GM12878 (cell line): ENCODE results near the gene UTF1. TPM values are rescaled to one million over a fixed set of nuclear protein-coding genes. Genes with fewer than 3 reads are reported as not detected.

Experiments
- ATAC-seq: fragments of 200-7000 bp; cut with Tn5 transposase; 3 replicates; pipeline ENCODE4 v1.9.1; 2020; ENCODE audit warnings: mild to moderate bottlenecking, moderate library complexity
- BruUV-seq: library from RNA; stranded (reverse); fragments of 400-500 nt; replicated peaks from 2 replicates; lab custom pipeline; 2021; lab: Mats Ljungman, UMichigan
- CTCF ChIA-PET: fragments of 300-600 bp; sonication (Branson Sonifier 250); formaldehyde crosslinking; extraction: SDS; loops from one replicate; lab custom pipeline; 2021; ENCODE audit warnings: inconsistent platforms; lab: Yijun Ruan, JAX
- POLR2A ChIA-PET: fragments of 350-600 bp; formaldehyde crosslinking; extraction: SDS; loops from one replicate; lab custom pipeline; 2021; ENCODE audit warnings: inconsistent platforms; lab: Charles Lee
- RAD21 ChIA-PET: fragments of 300-600 bp; sonication (Branson Sonifier 250); formaldehyde crosslinking; loops from one replicate; lab custom pipeline; 2023; ENCODE audit warnings: antibody characterized with exemption; ENCODE audit not compliant: unreplicated experiment; lab: Charles Lee
- SMC1A ChIA-PET: fragments of 300-600 bp; sonication (Branson Sonifier 250); formaldehyde crosslinking; loops from one replicate; lab custom pipeline; 2023; ENCODE audit not compliant: unreplicated experiment, uncharacterized antibody; lab: Charles Lee
- DNase-seq: peaks from one replicate; pipeline ENCODE4 v3.0.0-alpha.2; 2011; ENCODE audit warnings: low read depth, low spot score
- FAIRE-seq: peaks from 3 replicates; lab custom pipeline; 2011; peaks lifted over from hg19 to GRCh38; lab: Jason Lieb, UNC
- H2AFZ ChIP-seq: 2 replicates; pipeline ENCODE4 v1.6.0; 2011; ENCODE audit warnings: low read depth, low read length, control low read depth; ENCODE audit not compliant: control insufficient read depth
- H3K27ac ChIP-seq: 2 replicates; pipeline ENCODE4 v1.5.1; 2011; ENCODE audit warnings: control low read depth; ENCODE audit not compliant: control insufficient read depth, insufficient read depth
- H3K27me3 ChIP-seq, 2 experiments: replicated peaks in 1 of 2; 2 replicates each; pipeline versions ENCODE4 v1.6.0 to v1.6.1; 2011; ENCODE audit warnings: low read length in 1 of 2; ENCODE audit not compliant: control insufficient read depth in 2 of 2, insufficient read depth in 2 of 2
- H3K36me3 ChIP-seq, 2 experiments: 2 replicates each; pipeline ENCODE4 v1.5.1; 2011; ENCODE audit warnings: low read length in 1 of 2; ENCODE audit not compliant: control insufficient read depth in 2 of 2, insufficient read depth in 2 of 2
- H3K4me1 ChIP-seq: 2 replicates; pipeline ENCODE4 v1.6.1; 2011; ENCODE audit warnings: mild to moderate bottlenecking, low read length, moderate library complexity, mixed read lengths; ENCODE audit not compliant: control insufficient read depth, insufficient read depth
- H3K4me2 ChIP-seq: 2 replicates; pipeline ENCODE4 v1.6.0; 2011; ENCODE audit warnings: control low read depth; ENCODE audit not compliant: control insufficient read depth, insufficient read depth
- H3K4me3 ChIP-seq: fragments of 200-600 bp; sonication (generic); 2 replicates; pipeline ENCODE4 v1.5.1; 2016
- H3K79me2 ChIP-seq: 2 replicates; pipeline ENCODE4 v1.6.0; 2011; ENCODE audit warnings: low read length; ENCODE audit not compliant: control insufficient read depth, insufficient read depth
- H3K9ac ChIP-seq: 2 replicates; pipeline ENCODE4 v1.8.0; 2011; ENCODE audit warnings: low read length, control low read depth, mixed read lengths; ENCODE audit not compliant: control insufficient read depth, insufficient read depth
- H3K9me3 ChIP-seq: replicated peaks from 3 replicates; pipeline ENCODE4 v1.5.1; 2011; ENCODE audit warnings: mild to moderate bottlenecking, low read length; ENCODE audit not compliant: control insufficient read depth, insufficient read depth
- H4K20me1 ChIP-seq: 2 replicates; pipeline ENCODE4 v1.6.0; 2011; ENCODE audit not compliant: control insufficient read depth, insufficient read depth
- ASH2L ChIP-seq: fragments of 300-600, 200-600 bp; sonication (generic); IDR thresholded peaks from 2 replicates; pipeline ENCODE4 v1.6.1; 2017; ENCODE audit warnings: low read depth, mild to moderate bottlenecking, borderline replicate concordance
- ATF3 ChIP-seq: IDR thresholded peaks from 2 replicates; pipeline ENCODE4 v1.6.1; 2011; ENCODE audit warnings: low read depth, mild to moderate bottlenecking, low read length, moderate library complexity, borderline replicate concordance; ENCODE audit errors: extremely low read depth
- BCL11A ChIP-seq: IDR thresholded peaks from 2 replicates; pipeline ENCODE4 v1.6.1; 2011; ENCODE audit warnings: low read depth, low read length
- CEBPB ChIP-seq, 2 experiments: fragments of 150-350 bp in 1 of 2; IDR thresholded peaks; 2 replicates each; pipeline ENCODE4 v1.6.1; 2012 to 2014; ENCODE audit warnings: low read depth in 2 of 2, low read length in 2 of 2, borderline replicate concordance in 1 of 2, inconsistent platforms in 1 of 2
- IRF4 ChIP-seq: IDR thresholded peaks from 2 replicates; pipeline ENCODE4 v1.6.1; 2011; ENCODE audit warnings: low read depth, low read length
- KAT2A ChIP-seq: conservative IDR thresholded peaks from 2 replicates; pipeline ENCODE4 v1.6.1; 2011; ENCODE audit warnings: low read depth, low read length; ENCODE audit not compliant: control insufficient read depth
- MTA3 ChIP-seq: IDR thresholded peaks from 2 replicates; pipeline ENCODE4 v1.6.1; 2012; ENCODE audit warnings: low read length, inconsistent platforms, borderline replicate concordance
- MYC ChIP-seq: IDR thresholded peaks from 2 replicates; pipeline ENCODE4 v1.6.1; 2011; ENCODE audit warnings: mild to moderate bottlenecking, low read length, moderate library complexity, inconsistent platforms; ENCODE audit not compliant: insufficient read depth, insufficient replicate concordance, insufficient read length, severe bottlenecking
- NR2C1 ChIP-seq: fragments of 450-650 bp; IDR thresholded peaks from 2 replicates; pipeline ENCODE4 v1.6.1; 2017; ENCODE audit warnings: antibody characterized with exemption, mild to moderate bottlenecking, moderate library complexity
- SIN3A ChIP-seq: IDR thresholded peaks from 2 replicates; pipeline ENCODE4 v1.6.1; 2012; ENCODE audit warnings: low read depth, low read length, improper control_type of control experiment
- SMARCA5 ChIP-seq: fragments of 450-650 bp; IDR thresholded peaks from 2 replicates; pipeline ENCODE4 v1.6.1; 2017; ENCODE audit warnings: mild to moderate bottlenecking
- YBX1 ChIP-seq: fragments of 450-650 bp; IDR thresholded peaks from 2 replicates; pipeline ENCODE4 v1.6.1; 2016; ENCODE audit warnings: antibody characterized with exemption
- WGBS: methylation state at CpG from one replicate; pipeline ENCODE4 v1.1.6; 2016; ENCODE audit warnings: low lambda C conversion rate; ENCODE audit not compliant: insufficient replicate concordance, insufficient coverage; ENCODE audit errors: missing lambda C conversion rate; 5-methylcytosine and 5-hydroxymethylcytosine counted together
- in situ Hi-C: fragments of 300-500 bp; cut with MboI; formaldehyde crosslinking; loops from 9 replicates; pipeline ENCODE4 v1.14.3; 2018; ENCODE audit warnings: mixed read lengths
- intact Hi-C: fragments of 100-400 bp; cut with micrococcal nuclease; formaldehyde crosslinking; loops from one replicate; pipeline ENCODE4 v1.14.2; 2022; ENCODE audit not compliant: unreplicated experiment
- polyA plus RNA-seq, 11 experiments: library from polyadenylated mRNA; depleted of rRNA in 4 of 11; unstranded in 6 of 11; stranded (reverse) in 5 of 11; fragments of >200 nt; fragmentation: Nextera tagmentation in 4 of 11; fragmentation: Illumina TruSeq in 1 of 11; extraction: Ambion mirVana in 4 of 11; extraction: Trizol in 1 of 11; gene quantifications; 1 replicate in 1 of 11; 2 replicates in 10 of 11; pipeline versions ENCODE4 v1.2.1 to v1.2.3, GENCODE V29; 2011 to 2016; ENCODE audit warnings: inconsistent platforms in 2 of 11, missing spikeins in 2 of 11, low read depth in 1 of 11
- total RNA-seq, 4 experiments: library from RNA; depleted of rRNA in 3 of 4; stranded (reverse); fragments of >200 nt in 3 of 4; fragmentation: Illumina TruSeq in 1 of 4; extraction: Trizol in 1 of 4; gene quantifications; 2 replicates each; pipeline versions ENCODE4 v1.2.1 to v1.2.3, GENCODE V29; 2013 to 2021

UTF1 gene
- total and polyA plus RNA-seq, 10 of the 15 experiments (the other 5 are each of a cell fraction or from before 2014, with no cell fraction given): not detected

- H3K4me1 ChIP-seq: no peaks in the 10 kb centered on the region
- POLR2A ChIA-PET: no interaction called here
- no peaks in the 10 kb centered on the region for H4K20me1 ChIP-seq
- no peaks in the 10 kb centered on the region for H3K27me3 ChIP-seq
- FAIRE-seq: no peak
- no peak overlapping the region for H2AFZ ChIP-seq
- RAD21 ChIA-PET: no interaction called here
- SMC1A ChIA-PET: no interaction called here
- TF ChIP-seq KAT2A (no peak), NR2C1 (no peak), SMARCA5 (no peak), MTA3 (no peak), IRF4 (no peak), CEBPB (IDR thresholded peaks at IDR 0.05; ENCODE audit: borderline replicate concordance in 1 of 2, low read depth in 2 of 2, low read length in 2 of 2) (no peak), ASH2L (no peak), ATF3 (no peak), BCL11A (no peak), YBX1 (no peak), SIN3A (no peak), MYC (no peak)
- TF ChIP-seq, all 136 proteins: peak for 0
- no peak for DNase-seq
- ATAC-seq: no peak
- no peak overlapping the region for H3K9ac ChIP-seq
- no peaks in the 10 kb centered on the region for H3K79me2 ChIP-seq
- no peaks in the 10 kb centered on the region for H3K9me3 ChIP-seq
- CTCF ChIA-PET: no interaction called here
- no TSS peak for BruUV-seq
- intact Hi-C loops (no loop called here), in situ Hi-C loops (no loop called here)
- H3K27ac ChIP-seq: no peak overlapping the region
- H3K4me3 ChIP-seq: no peak overlapping the region
- no peak overlapping the region for H3K4me2 ChIP-seq
- WGBS: 61% methylated on average over 35 of the region's 38 CpGs
- no peaks in the 10 kb centered on the region for H3K36me3 ChIP-seq
Observed at GRCh38 chr10:133204226-133205015, 25.6 kb upstream of the UTF1 start.
